Neural progenitor cell (in vitro differentiated cells): ENCODE measurements around the gene SMPD1. TPM values are rescaled to one million over a fixed set of nuclear protein-coding genes. Genes with fewer than 3 reads are reported as not detected.

Experiments
- DNase-seq: peaks from one replicate; pipeline ENCODE4 v3.0.0-alpha.2; 2016; ENCODE audit warnings: low spot score
- H2AFZ ChIP-seq: fragments of 200-600 bp; sonication (generic); replicated peaks from 2 replicates; pipeline ENCODE4 v1.6.1; 2016; ENCODE audit warnings: antibody characterized with exemption
- H3F3A ChIP-seq: fragments of 200-600 bp; sonication (generic); 2 replicates; pipeline ENCODE4 v1.6.1; 2016; ENCODE audit warnings: antibody characterized with exemption, low read depth
- H3K27ac ChIP-seq: fragments of 200-600 bp; sonication (generic); 2 replicates; pipeline ENCODE4 v1.5.1; 2016; ENCODE audit warnings: mild to moderate bottlenecking
- H3K27me3 ChIP-seq: fragments of 200-600 bp; sonication (generic); 2 replicates; pipeline ENCODE4 v1.6.1; 2016; ENCODE audit warnings: mild to moderate bottlenecking, moderate library complexity
- H3K36me3 ChIP-seq: fragments of 200-600 bp; sonication (generic); 2 replicates; pipeline ENCODE4 v1.5.1; 2016
- H3K4me1 ChIP-seq: fragments of 200-600 bp; sonication (generic); 2 replicates; pipeline ENCODE4 v1.6.1; 2016; ENCODE audit warnings: mixed run types
- H3K4me2 ChIP-seq: fragments of 200-600 bp; sonication (generic); 2 replicates; pipeline ENCODE4 v1.6.1; 2016
- H3K4me3 ChIP-seq: fragments of 200-600 bp; sonication (generic); 2 replicates; pipeline ENCODE4 v1.5.1; 2016
- H3K79me2 ChIP-seq: fragments of 200-600 bp; sonication (generic); 2 replicates; pipeline ENCODE4 v1.6.1; 2016; ENCODE audit warnings: low read depth
- H3K9ac ChIP-seq: fragments of 200-600 bp; sonication (generic); 2 replicates; pipeline ENCODE4 v1.6.1; 2016
- H3K9me3 ChIP-seq: fragments of 200-600 bp; sonication (generic); 2 replicates; pipeline ENCODE4 v1.5.1; 2016; ENCODE audit warnings: low read depth
- H4K20me1 ChIP-seq: fragments of 200-600 bp; sonication (generic); 2 replicates; pipeline ENCODE4 v1.6.1; 2016; ENCODE audit warnings: low read depth
- H3K27ac Mint-ChIP-seq: 3 replicates; pipeline ENCODE4 v1.8.0; 2021; ENCODE audit warnings: mixed read lengths
- H3K27me3 Mint-ChIP-seq: 2 replicates; pipeline ENCODE4 v1.8.0; 2022; ENCODE audit warnings: low read depth, mild to moderate bottlenecking, inconsistent platforms, moderate library complexity, mixed read lengths; ENCODE audit not compliant: insufficient read depth
- H3K36me3 Mint-ChIP-seq: 3 replicates; pipeline ENCODE4 v1.8.0; 2021; ENCODE audit warnings: mixed read lengths
- H3K4me1 Mint-ChIP-seq: 3 replicates; pipeline ENCODE4 v1.8.0; 2021; ENCODE audit warnings: mixed read lengths
- H3K4me3 Mint-ChIP-seq: 3 replicates; pipeline ENCODE4 v1.8.0; 2021; ENCODE audit warnings: mild to moderate bottlenecking, moderate library complexity, mixed read lengths
- H3K9me3 Mint-ChIP-seq: 3 replicates; pipeline ENCODE4 v1.8.0; 2020; ENCODE audit warnings: mixed read lengths
- EZH2 ChIP-seq: fragments of 200-600 bp; sonication (generic); IDR thresholded peaks from 2 replicates; pipeline ENCODE4 v1.6.1; 2017; ENCODE audit warnings: antibody characterized with exemption, mild to moderate bottlenecking, moderate library complexity
- EZH2phosphoT487 ChIP-seq: fragments of 200-600 bp; sonication (generic); IDR thresholded peaks from 2 replicates; pipeline ENCODE4 v1.6.1; 2017; ENCODE audit warnings: antibody characterized with exemption
- total RNA-seq: library from RNA; depleted of rRNA; stranded (reverse); fragments of >200 nt; gene quantifications from 2 replicates; pipeline ENCODE4 v1.2.3, GENCODE V29; 2015; ENCODE audit warnings: low replicate concordance
- TF ChIP-seq, protein P1 (sequence below): fragments of 200-600 bp; sonication (generic); IDR thresholded peaks from 2 replicates; pipeline ENCODE4 v1.5.1; 2017; ENCODE audit warnings: antibody characterized with exemption, mild to moderate bottlenecking

Gene SMPD1
- total RNA-seq, 1 donor from 2014 or later = 11.3 TPM

DNA sequence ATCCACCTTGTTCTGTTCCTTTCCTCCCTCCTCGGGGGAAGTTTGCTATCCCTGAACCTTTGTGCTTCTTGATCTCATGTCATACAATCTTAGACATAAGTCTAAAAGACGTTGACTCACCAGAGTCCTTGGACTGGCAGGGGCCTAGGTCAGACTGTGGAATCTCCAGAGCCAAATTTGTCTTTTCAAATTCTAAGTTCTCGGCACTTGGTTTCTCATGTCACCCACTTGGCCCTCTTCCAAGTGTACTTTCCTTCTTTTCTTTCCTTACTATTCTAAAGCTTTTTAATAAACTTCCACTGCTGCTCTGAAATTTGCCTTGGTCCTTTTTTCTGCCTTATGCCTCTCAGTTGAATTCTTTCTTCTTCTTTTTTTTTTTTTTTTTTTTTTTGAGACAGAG, 30.1 kb upstream of the SMPD1 start:
- no peak overlapping the region for H2AFZ ChIP-seq
- no peaks in the 10 kb centered on the region for H3K36me3 Mint-ChIP-seq

DNA sequence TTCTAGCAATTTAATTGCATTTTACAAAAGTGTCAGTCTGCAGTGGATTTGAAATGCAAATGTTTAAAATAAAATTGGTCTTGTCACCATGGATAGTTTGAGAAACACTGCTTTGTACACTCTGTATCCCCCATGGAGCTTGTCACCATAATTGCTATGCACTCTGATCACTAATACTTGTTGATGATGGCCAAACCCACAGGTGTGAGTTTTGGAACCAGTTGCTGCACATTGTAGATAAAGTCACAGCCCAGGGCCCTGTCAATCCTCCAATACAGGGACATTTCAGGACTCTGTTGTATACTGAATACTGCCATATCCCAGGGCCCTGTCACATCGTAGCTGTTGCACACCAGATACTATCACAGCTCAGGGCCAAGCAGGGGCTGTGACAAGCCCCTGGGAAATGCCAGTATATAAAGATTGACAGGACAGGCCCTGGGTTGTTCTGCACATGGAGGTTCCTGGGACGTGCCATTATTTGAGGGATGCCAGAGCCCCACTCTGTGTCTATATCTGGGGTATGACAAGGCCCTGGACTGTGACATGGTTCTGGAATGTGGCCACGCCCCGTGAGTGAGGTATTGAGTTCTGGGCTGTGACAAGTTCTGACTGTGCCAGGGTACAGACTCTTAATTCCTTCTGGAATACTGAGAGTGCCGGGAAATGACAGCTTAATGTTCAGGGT, 27.9 kb upstream of the SMPD1 start:
- no peaks in the 10 kb centered on the region for H3K36me3 Mint-ChIP-seq
- no peak overlapping the region for H3K4me3 Mint-ChIP-seq
- no peaks in the 10 kb centered on the region for H3K9me3 Mint-ChIP-seq
- Histone ChIP-seq H3K79me2 (no peaks in the 10 kb centered on the region), H3K9ac (no peak overlapping the region), H3K27me3 (no peaks in the 10 kb centered on the region), H2AFZ (no peak overlapping the region), H3K27ac (no peak overlapping the region), H4K20me1 (no peaks in the 10 kb centered on the region), H3K36me3 (no peaks in the 10 kb centered on the region), H3F3A (no peaks in the 10 kb centered on the region), H3K9me3 (no peaks in the 10 kb centered on the region), H3K4me2 (no peak overlapping the region), H3K4me3 (no peak overlapping the region), H3K4me1 (peaks cover 4% of the 10 kb centered on the region)
- no peaks in the 10 kb centered on the region for H3K27me3 Mint-ChIP-seq
- H3K27ac Mint-ChIP-seq = no peak overlapping the region
- TF ChIP-seq, protein P1, sequence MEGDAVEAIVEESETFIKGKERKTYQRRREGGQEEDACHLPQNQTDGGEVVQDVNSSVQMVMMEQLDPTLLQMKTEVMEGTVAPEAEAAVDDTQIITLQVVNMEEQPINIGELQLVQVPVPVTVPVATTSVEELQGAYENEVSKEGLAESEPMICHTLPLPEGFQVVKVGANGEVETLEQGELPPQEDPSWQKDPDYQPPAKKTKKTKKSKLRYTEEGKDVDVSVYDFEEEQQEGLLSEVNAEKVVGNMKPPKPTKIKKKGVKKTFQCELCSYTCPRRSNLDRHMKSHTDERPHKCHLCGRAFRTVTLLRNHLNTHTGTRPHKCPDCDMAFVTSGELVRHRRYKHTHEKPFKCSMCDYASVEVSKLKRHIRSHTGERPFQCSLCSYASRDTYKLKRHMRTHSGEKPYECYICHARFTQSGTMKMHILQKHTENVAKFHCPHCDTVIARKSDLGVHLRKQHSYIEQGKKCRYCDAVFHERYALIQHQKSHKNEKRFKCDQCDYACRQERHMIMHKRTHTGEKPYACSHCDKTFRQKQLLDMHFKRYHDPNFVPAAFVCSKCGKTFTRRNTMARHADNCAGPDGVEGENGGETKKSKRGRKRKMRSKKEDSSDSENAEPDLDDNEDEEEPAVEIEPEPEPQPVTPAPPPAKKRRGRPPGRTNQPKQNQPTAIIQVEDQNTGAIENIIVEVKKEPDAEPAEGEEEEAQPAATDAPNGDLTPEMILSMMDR = no peak
- TF ChIP-seq EZH2 (no peak), EZH2phosphoT487 (no peak)
- DNase-seq = no peak
- peaks cover 3% of the 10 kb centered on the region for H3K4me1 Mint-ChIP-seq

More for the DNA sequence above, 30.1 kb upstream of the SMPD1 start:
- H3K4me3 Mint-ChIP-seq = no peak overlapping the region
- TF ChIP-seq EZH2phosphoT487 = no peak
- no peak for TF ChIP-seq EZH2
- TF ChIP-seq, protein P1 = no peak
- no peaks in the 10 kb centered on the region for H3K9me3 Mint-ChIP-seq
- no peaks in the 10 kb centered on the region for H3K79me2 ChIP-seq
- peaks cover 9% of the 10 kb centered on the region for H3K4me1 Mint-ChIP-seq
- no peaks in the 10 kb centered on the region for H3K9me3 ChIP-seq
- no peak overlapping the region for H3K4me2 ChIP-seq
- no peak overlapping the region for H3K9ac ChIP-seq
- no peaks in the 10 kb centered on the region for H3F3A ChIP-seq
- no peaks in the 10 kb centered on the region for H3K4me1 ChIP-seq
- no peak overlapping the region for H3K27ac Mint-ChIP-seq
- no peak overlapping the region for H3K4me3 ChIP-seq
- no peaks in the 10 kb centered on the region for H4K20me1 ChIP-seq
- no peaks in the 10 kb centered on the region for H3K27me3 Mint-ChIP-seq
- no peak overlapping the region for H3K27ac ChIP-seq
- no peaks in the 10 kb centered on the region for H3K27me3 ChIP-seq
- no peaks in the 10 kb centered on the region for H3K36me3 ChIP-seq
- no peak for DNase-seq

DNA sequence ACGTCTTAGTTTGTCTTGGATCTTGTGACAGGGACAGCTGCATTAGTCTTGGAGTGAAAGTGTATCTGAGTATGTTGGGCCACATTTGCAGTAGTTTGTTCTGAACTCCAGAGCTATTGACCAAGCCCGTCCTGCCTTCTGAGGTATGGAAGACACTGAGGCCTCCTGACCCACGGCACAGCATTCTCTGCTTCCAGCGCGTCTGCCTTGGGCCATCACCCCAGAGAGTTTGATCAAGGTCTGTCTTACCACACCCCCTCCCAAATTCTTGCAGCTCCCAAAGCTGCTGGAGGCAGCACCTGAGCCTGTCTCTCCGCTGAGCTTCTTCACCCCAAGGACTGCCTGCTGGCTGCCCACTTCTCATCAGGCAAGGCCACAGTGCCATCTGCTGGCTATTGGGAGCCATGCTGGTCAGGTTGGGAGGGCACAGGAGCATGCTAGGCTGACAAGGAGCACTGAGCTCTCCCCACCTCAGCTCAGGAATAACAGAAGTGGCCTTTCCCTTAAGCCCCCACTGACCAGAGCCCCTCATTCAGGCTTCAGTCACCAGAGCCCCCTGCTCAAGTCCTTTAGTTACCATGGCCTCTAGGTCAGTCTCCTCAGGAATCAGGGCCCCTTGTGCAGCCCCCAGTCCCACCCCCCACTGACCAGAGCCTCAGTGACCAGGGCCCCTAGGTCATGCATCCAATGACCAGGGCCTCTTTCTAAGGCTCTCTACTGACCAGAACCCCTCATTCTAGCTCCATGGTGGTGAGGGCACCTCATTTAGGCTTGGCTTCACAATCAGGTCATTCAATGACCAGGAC, 27.2 kb upstream of the SMPD1 start:
- Histone ChIP-seq H3K9me3 (no peaks in the 10 kb centered on the region), H2AFZ (no peak overlapping the region), H3F3A (no peaks in the 10 kb centered on the region), H4K20me1 (no peaks in the 10 kb centered on the region), H3K27me3 (no peaks in the 10 kb centered on the region), H3K4me3 (no peak overlapping the region), H3K9ac (no peak overlapping the region), H3K4me2 (no peak overlapping the region), H3K79me2 (no peaks in the 10 kb centered on the region), H3K36me3 (no peaks in the 10 kb centered on the region), H3K4me1 (peaks cover 7% of the 10 kb centered on the region), H3K27ac (no peak overlapping the region)
- TF ChIP-seq, protein P1 = peak; percentile 93
- TF ChIP-seq EZH2phosphoT487 (no peak), EZH2 (no peak)
- no peak overlapping the region for H3K27ac Mint-ChIP-seq
- H3K9me3 Mint-ChIP-seq = no peaks in the 10 kb centered on the region
- no peak overlapping the region for H3K4me3 Mint-ChIP-seq
- H3K4me1 Mint-ChIP-seq = peaks cover 3% of the 10 kb centered on the region
- no peaks in the 10 kb centered on the region for H3K27me3 Mint-ChIP-seq
- peak; percentile 90 for DNase-seq
- H3K36me3 Mint-ChIP-seq = no peaks in the 10 kb centered on the region
